Globus pallidus (tissue), 1 donor: ENCODE measurements around the gene MIB2.

Experiments used
- DNase-seq: peaks from one replicate; pipeline ENCODE4 v3.0.0-alpha.2; 2015; ENCODE audit warnings: low spot score

Gene MIB2

GRCh38 chr1:1598051-1598719, 17.1 kb upstream of the MIB2 start:
- no peak for DNase-seq

- DNase-seq: no peak
These were observed 16.6 kb upstream of the MIB2 start for GRCh38 chr1:1598720-1599029.

GRCh38 chr1:1599030-1599934, 16.0 kb upstream of the MIB2 start:
- DNase-seq: no peak

DNA sequence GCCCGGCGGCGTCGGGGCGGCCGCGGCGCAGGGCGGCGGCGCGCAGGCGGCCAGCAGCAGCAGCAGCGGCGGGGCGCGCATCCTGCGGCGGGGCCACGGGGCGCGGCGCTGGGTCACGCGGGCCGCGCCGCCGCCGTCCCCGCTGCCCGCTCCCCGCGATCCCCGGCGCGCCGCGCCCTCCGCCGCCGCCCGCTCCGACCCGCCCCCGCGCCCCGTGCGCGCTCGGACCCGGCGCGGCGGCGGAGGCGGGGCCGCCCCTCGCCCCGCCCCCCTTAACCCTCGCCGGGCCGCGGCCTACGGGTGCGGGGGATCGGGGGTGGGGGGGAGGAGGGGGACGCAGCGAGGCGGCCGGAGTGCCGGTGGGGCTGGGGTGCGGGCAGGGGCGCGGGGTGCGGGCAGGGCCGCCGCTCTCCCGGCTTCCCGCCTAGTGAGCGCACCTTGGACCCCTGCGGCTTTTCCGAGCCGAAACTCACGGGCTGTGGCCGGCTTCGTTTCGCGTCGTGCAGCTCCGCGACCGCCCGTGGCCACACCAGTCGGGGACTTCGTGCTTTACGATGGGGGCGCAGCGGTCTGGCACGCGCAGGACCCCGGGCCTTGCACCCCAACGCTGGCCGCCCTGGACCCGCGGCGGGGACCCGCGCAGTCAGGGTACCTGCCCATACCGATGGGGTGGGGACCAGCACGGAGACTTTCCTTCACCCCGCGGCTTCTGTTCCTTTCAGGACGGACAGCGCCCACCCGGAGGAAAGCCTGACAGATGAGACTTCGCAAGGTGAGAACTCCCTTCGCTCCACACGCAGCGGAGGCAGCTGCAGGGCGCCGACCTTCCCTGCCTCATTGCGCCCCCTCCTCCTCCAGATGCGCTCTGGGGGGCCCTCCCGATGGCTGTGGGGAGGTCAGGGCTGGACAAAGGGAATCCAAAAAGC, 15.1 kb upstream of the MIB2 start, which contains the start of gene FNDC10:
Gene FNDC10, minus strand, starts transcription at position 201 of the 926 bp plus-strand sequence. Its CDS starts 120 bp downstream, at position 81.
- no peak for DNase-seq

DNA sequence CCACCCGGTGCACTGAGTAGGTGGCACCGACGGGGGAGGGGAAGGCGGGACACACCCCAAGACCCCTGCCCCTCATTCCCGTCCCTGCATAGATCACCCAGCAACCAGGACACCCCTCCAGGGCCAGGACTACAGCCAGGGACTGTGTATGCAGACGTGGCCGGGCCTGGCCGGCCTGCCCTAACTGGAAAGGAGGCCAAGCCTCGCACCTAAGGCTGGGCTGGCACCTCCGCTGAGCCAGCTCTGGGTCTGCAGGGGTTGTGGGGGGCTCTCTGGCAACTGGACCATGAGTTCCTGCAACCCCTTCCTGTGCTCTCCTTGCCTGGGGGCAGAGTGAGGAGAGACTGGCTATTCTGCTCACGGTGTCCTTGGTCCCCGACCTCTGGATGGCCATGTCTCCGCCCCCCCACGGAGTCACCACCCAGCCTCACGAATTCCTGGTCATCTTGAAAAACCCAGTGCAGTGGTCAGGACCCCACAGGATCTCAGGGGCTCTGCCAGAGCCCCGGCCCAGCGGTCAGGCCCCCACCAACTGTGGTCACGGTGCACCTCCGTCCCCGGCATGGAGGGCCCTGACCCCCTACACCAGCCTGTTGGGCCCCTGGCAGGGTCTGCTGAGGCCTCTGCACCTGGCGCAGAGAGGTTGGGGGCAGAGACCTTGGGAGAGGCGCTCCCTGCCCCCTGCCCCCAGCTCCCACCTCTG, 14.3 kb upstream of the MIB2 start:
- DNase-seq: no peak

GRCh38 chr1:1601564-1602303, 13.6 kb upstream of the MIB2 start:
- no peak for DNase-seq

- no peak for DNase-seq
These were observed 12.9 kb upstream of the MIB2 start for GRCh38 chr1:1602304-1602967.

DNA sequence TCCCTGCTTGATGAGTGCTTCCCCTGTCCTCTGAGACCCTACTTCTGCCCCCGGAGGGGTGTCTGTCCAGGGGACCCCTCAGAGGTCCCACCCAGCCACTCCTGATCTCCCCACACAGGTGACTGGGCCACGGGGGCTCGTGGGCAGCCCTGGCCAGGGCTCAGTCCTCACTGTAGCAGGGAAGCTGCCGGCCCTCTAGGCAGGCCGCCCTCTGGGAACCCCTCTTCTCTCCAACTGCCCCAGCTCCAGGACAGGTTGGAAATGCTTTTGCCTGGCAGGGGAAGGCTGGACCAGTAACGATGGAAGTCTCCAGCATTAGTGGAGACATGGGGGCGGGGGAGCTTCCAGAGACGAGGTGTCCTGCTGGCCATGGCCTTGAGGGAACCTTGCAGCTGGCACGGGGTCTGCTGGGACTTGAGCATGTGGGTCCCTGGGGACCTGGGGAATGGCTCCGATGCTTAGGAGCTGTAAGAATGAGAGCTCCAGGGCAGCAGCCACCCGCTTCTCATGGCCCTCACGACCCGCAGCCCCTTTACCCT, 12.3 kb upstream of the MIB2 start:
- DNase-seq: no peak

- DNase-seq: no peak
These were observed 11.5 kb upstream of the MIB2 start for GRCh38 chr1:1603671-1604373.

DNA sequence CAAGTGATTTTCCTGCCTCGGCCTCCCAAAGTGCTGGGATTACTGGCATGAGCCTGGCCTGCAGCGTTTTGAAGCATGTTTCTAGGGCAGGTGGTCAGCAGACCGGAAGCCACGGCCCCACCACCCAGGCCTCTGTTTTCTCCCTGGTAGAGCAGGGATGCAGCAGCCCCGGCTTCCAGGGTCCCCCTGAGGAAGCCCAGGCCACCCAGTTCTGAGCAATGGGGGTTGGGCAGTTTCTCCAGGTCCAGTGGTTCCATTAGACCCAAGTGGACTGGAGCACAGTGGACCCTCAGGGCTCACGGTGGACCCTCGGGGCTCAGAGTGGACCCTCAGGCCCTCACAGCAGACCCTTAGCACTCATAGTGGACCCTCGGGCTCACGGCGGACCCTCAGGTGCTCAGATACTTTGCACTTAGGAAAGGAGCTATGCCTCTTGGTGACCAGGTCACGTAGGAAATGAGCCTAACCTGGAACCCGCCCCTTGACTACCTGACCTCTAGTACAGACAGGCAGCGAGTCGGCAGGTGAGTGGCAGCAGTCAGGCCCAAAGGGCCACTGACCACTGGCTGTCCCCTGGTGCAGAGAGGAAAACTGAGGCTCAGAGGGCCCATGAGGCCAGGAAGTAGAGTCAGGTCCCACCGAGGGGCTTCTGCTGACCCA, 10.8 kb upstream of the MIB2 start:
- DNase-seq: no peak

- no peak for DNase-seq
These were observed 10.2 kb upstream of the MIB2 start for GRCh38 chr1:1605034-1605591.

GRCh38 chr1:1605724-1606123, 9.6 kb upstream of the MIB2 start:
- no peak for DNase-seq

- DNase-seq: no peak
These were observed 9.1 kb upstream of the MIB2 start for GRCh38 chr1:1606232-1606631.

DNA sequence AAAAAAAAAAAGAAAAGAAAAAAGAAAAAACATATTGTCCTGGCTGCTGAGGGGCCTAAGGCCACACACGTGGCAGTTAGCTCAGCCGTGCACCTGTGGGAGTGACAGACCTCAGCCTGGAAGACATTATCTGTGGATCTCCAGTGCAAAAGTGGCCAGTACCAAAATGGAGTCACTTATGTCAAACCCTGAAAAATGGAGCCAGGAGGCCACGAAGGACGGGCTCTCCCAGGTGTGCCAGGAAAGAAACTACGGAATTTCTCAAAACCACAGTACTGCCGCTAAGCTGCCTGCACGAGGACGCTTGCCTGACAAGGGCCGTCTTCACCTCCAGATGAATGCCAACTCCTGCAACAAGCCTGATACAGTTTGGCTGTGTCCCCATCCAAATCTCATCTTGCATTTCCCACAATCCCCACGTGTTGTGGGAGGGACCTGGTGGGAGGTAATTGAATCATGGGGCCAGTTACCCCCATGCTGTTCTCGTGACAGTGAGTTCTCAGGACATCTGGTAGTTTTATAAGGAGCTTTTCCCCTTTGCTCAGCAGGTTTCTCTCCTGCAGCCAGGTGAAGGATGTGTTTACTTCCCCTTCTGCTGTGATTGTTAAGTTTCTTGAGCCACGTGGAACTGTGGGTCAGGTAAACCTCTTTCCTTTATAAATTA, 5.3 kb upstream of the MIB2 start:
- DNase-seq: no peak

- DNase-seq: no peak
These were observed 4.5 kb upstream of the MIB2 start for GRCh38 chr1:1610796-1611195.

- DNase-seq: no peak
These were observed 3.2 kb upstream of the MIB2 start for GRCh38 chr1:1612104-1612400.

GRCh38 chr1:1613509-1614082, 1.7 kb upstream of the MIB2 start:
- DNase-seq: no peak
